Trophoblast cell (in vitro differentiated cells and primary cell): Measurements from ENCODE around the gene PLD2.

Experiments used
- DNase-seq, 2 donors: peaks; one replicate each; pipeline ENCODE4 v3.0.0-alpha.2; 2016
- H2AFZ ChIP-seq: 2 replicates; pipeline ENCODE4 v1.6.1; 2013; ENCODE audit warnings: low read length, moderate library complexity, mild to moderate bottlenecking; ENCODE audit not compliant: insufficient read depth, poor library complexity
- H2AK5ac ChIP-seq: 2 replicates; pipeline ENCODE4 v1.6.1; 2013; ENCODE audit warnings: mild to moderate bottlenecking, low read length
- H2BK120ac ChIP-seq: 2 replicates; pipeline ENCODE4 v1.6.1; 2013; ENCODE audit warnings: low read length, mild to moderate bottlenecking, moderate library complexity; ENCODE audit not compliant: insufficient read depth, poor library complexity
- H2BK12ac ChIP-seq: 2 replicates; pipeline ENCODE4 v1.6.1; 2013; ENCODE audit warnings: mild to moderate bottlenecking, low read length, moderate library complexity
- H2BK5ac ChIP-seq: 2 replicates; pipeline ENCODE4 v1.6.1; 2013; ENCODE audit warnings: low read length, low read depth, moderate library complexity, mild to moderate bottlenecking; ENCODE audit not compliant: poor library complexity
- H3K14ac ChIP-seq: 2 replicates; pipeline ENCODE4 v1.6.1; 2013; ENCODE audit warnings: mild to moderate bottlenecking, low read length
- H3K18ac ChIP-seq: 2 replicates; pipeline ENCODE4 v1.6.1; 2013; ENCODE audit warnings: mild to moderate bottlenecking, low read length
- H3K23ac ChIP-seq: 2 replicates; pipeline ENCODE4 v1.6.1; 2013; ENCODE audit warnings: low read length
- H3K27ac ChIP-seq: 2 replicates; pipeline ENCODE4 v1.5.1; 2013; ENCODE audit warnings: low read depth, mild to moderate bottlenecking, inconsistent platforms, low read length, moderate library complexity
- H3K27me3 ChIP-seq: 2 replicates; pipeline ENCODE4 v1.6.1; 2013; ENCODE audit warnings: inconsistent platforms, mild to moderate bottlenecking, low read length, moderate library complexity; ENCODE audit not compliant: insufficient read depth
- H3K36me3 ChIP-seq, 2 experiments: 1 replicate in 1 of 2; 2 replicates in 1 of 2; pipeline ENCODE4 v1.6.1; 2013; ENCODE audit warnings: low read length in 2 of 2, mild to moderate bottlenecking in 2 of 2, moderate library complexity in 1 of 2; ENCODE audit not compliant: insufficient read depth in 2 of 2, control insufficient read depth in 1 of 2
- H3K4ac ChIP-seq: 2 replicates; pipeline ENCODE4 v1.6.1; 2013; ENCODE audit warnings: low read depth, mild to moderate bottlenecking, low read length, moderate library complexity
- H3K4me1 ChIP-seq, 2 experiments: 1 replicate in 1 of 2; 2 replicates in 1 of 2; pipeline ENCODE4 v1.6.1; 2013; ENCODE audit warnings: low read length in 2 of 2, mild to moderate bottlenecking in 2 of 2, moderate library complexity in 1 of 2; ENCODE audit not compliant: insufficient read depth in 2 of 2, control insufficient read depth in 1 of 2
- H3K4me2 ChIP-seq: 2 replicates; pipeline ENCODE4 v1.6.1; 2013; ENCODE audit warnings: inconsistent platforms, mild to moderate bottlenecking, low read length, moderate library complexity
- H3K4me3 ChIP-seq: 2 replicates; pipeline ENCODE4 v1.5.1; 2013; ENCODE audit warnings: mild to moderate bottlenecking, low read depth, low read length, inconsistent platforms
- H3K79me1 ChIP-seq: one replicate; pipeline ENCODE4 v1.6.1; 2013; ENCODE audit warnings: low read length
- H3K79me2 ChIP-seq: 2 replicates; pipeline ENCODE4 v1.6.1; 2013; ENCODE audit warnings: low read length, mild to moderate bottlenecking; ENCODE audit not compliant: control insufficient read depth, insufficient read depth, poor library complexity
- H3K9ac ChIP-seq: 2 replicates; pipeline ENCODE4 v1.6.1; 2013; ENCODE audit warnings: mild to moderate bottlenecking, low read length
- H3K9me3 ChIP-seq: 2 replicates; pipeline ENCODE4 v1.6.1; 2013; ENCODE audit warnings: low read depth, mild to moderate bottlenecking, control low read depth, inconsistent platforms, low read length; ENCODE audit not compliant: insufficient read depth
- H4K12ac ChIP-seq: 2 replicates; pipeline ENCODE4 v1.6.1; 2013; ENCODE audit warnings: low read depth, mild to moderate bottlenecking, low read length, moderate library complexity
- H4K8ac ChIP-seq: 2 replicates; pipeline ENCODE4 v1.6.1; 2013; ENCODE audit warnings: low read depth, mild to moderate bottlenecking, low read length, moderate library complexity
- H4K91ac ChIP-seq: one replicate; pipeline ENCODE4 v1.6.1; 2013; ENCODE audit warnings: low read depth, mild to moderate bottlenecking, low read length, moderate library complexity
- WGBS: extraction: QIAGEN DNeasy Blood & Tissue Kit; methylation state at CpG from one replicate; pipeline ENCODE4 v1.1.7; 2013; ENCODE audit warnings: missing lambda C conversion rate; ENCODE audit not compliant: insufficient read length, insufficient coverage; ENCODE audit errors: extremely low coverage; 5-methylcytosine and 5-hydroxymethylcytosine counted together

PLD2 gene

GRCh38 chr17:4806456-4806776 lies 536 bp upstream of the PLD2 start:
- Histone ChIP-seq H2AK5ac (no peak overlapping the region), H3K36me3 (peaks cover 17 to 22% of the 10 kb centered on the region in 2 experiments), H2AFZ (peak overlapping the region; percentile 83), H2BK5ac (no peak overlapping the region), H3K4me3 (peak overlapping the region; percentile 91), H4K91ac (peak overlapping the region; percentile 85), H3K9me3 (peaks cover 2% of the 10 kb centered on the region), H4K12ac (peak overlapping the region; percentile 64), H3K79me2 (peaks cover 7% of the 10 kb centered on the region), H2BK12ac (no peak overlapping the region), H3K79me1 (peaks cover 10% of the 10 kb centered on the region), H3K23ac (no peak overlapping the region), H4K8ac (peak overlapping the region; percentile 83), H3K18ac (no peak overlapping the region), H3K4me1 (peaks cover 24 to 29% of the 10 kb centered on the region in 2 experiments), H3K27me3 (no peaks in the 10 kb centered on the region), H3K4me2 (peak overlapping the region; percentile 99), H3K14ac (peak overlapping the region; percentile 85), H3K4ac (no peak overlapping the region), H2BK120ac (peak overlapping the region; percentile 73), H3K9ac (peak overlapping the region; percentile 92), H3K27ac (no peak overlapping the region)
- DNase-seq = peak; percentile 90 to 93
- WGBS = no CpG with 5 or more reads among the region's 16 CpGs

GRCh38 chr17:4807605-4808377 lies 839 bp downstream of the PLD2 start:
- Histone ChIP-seq H4K91ac (peak overlapping the region; percentile 32), H2BK120ac (peak overlapping the region; percentile 29)
- no CpG with 5 or more reads among the region's 32 CpGs for WGBS

GRCh38 chr17:4808378-4808767 lies 1.4 kb downstream of the PLD2 start:
- no peak overlapping the region for H3K9ac ChIP-seq
- H3K27ac ChIP-seq = no peak overlapping the region
- peak overlapping the region; percentile 70 for H3K4ac ChIP-seq
- peak overlapping the region; percentile 13 for H3K18ac ChIP-seq
- peaks cover 20 to 22% of the 10 kb centered on the region in 2 experiments for H3K36me3 ChIP-seq
- peaks cover 26 to 29% of the 10 kb centered on the region in 2 experiments for H3K4me1 ChIP-seq
- H3K14ac ChIP-seq = no peak overlapping the region
- peak overlapping the region; percentile 66 for H3K4me2 ChIP-seq
- no peak for DNase-seq
- no peak overlapping the region for H4K91ac ChIP-seq
- H3K79me2 ChIP-seq = peaks cover 7% of the 10 kb centered on the region
- H3K23ac ChIP-seq = no peak overlapping the region
- H3K9me3 ChIP-seq = peaks cover 2% of the 10 kb centered on the region
- H3K27me3 ChIP-seq = no peaks in the 10 kb centered on the region
- H2BK5ac ChIP-seq = no peak overlapping the region
- peaks cover 10% of the 10 kb centered on the region for H3K79me1 ChIP-seq
- no peak overlapping the region for H4K12ac ChIP-seq
- H2BK120ac ChIP-seq = no peak overlapping the region
- H2BK12ac ChIP-seq = peak overlapping the region; percentile 33
- no peak overlapping the region for H4K8ac ChIP-seq
- H2AK5ac ChIP-seq = peak overlapping the region; percentile 27
- no peak overlapping the region for H3K4me3 ChIP-seq
- no peak overlapping the region for H2AFZ ChIP-seq
- WGBS = no CpG with 5 or more reads among the region's 6 CpGs

More at GRCh38 chr17:4807605-4808377, 839 bp downstream of the PLD2 start:
- H3K4ac ChIP-seq = peak overlapping the region; percentile 70
- H3K4me2 ChIP-seq = peak overlapping the region; percentile 66
- peaks cover 2% of the 10 kb centered on the region for H3K9me3 ChIP-seq
- H3K9ac ChIP-seq = peak overlapping the region; percentile 16
- peak overlapping the region; percentile 65 for H3K14ac ChIP-seq
- peaks cover 26 to 29% of the 10 kb centered on the region in 2 experiments for H3K4me1 ChIP-seq
- no peak overlapping the region for H3K23ac ChIP-seq
- H2BK5ac ChIP-seq = no peak overlapping the region
- H3K79me1 ChIP-seq = peaks cover 10% of the 10 kb centered on the region
- no peak overlapping the region for H2AFZ ChIP-seq
- peak overlapping the region; percentile 13 for H3K18ac ChIP-seq
- peaks cover 20 to 22% of the 10 kb centered on the region in 2 experiments for H3K36me3 ChIP-seq
- H3K4me3 ChIP-seq = peak overlapping the region; percentile 84
- peak overlapping the region; percentile 60 for H4K12ac ChIP-seq
- H4K8ac ChIP-seq = peak overlapping the region; percentile 59
- peak overlapping the region; percentile 39 for H2AK5ac ChIP-seq
- peak overlapping the region; percentile 33 for H2BK12ac ChIP-seq
- peak in 1 of 2 donors; percentile 7 for DNase-seq
- no peak overlapping the region for H3K27ac ChIP-seq
- H3K27me3 ChIP-seq = no peaks in the 10 kb centered on the region
- H3K79me2 ChIP-seq = peaks cover 7% of the 10 kb centered on the region

GRCh38 chr17:4810696-4811290 lies 3.8 kb downstream of the PLD2 start:
- no peak overlapping the region for H3K18ac ChIP-seq
- no peak overlapping the region for H3K9ac ChIP-seq
- H3K4me2 ChIP-seq = no peak overlapping the region
- H3K23ac ChIP-seq = no peak overlapping the region
- peaks cover 26 to 29% of the 10 kb centered on the region in 2 experiments for H3K4me1 ChIP-seq
- no peak overlapping the region for H2AK5ac ChIP-seq
- no peak overlapping the region for H2AFZ ChIP-seq
- H3K14ac ChIP-seq = no peak overlapping the region
- no peak overlapping the region for H3K27ac ChIP-seq
- H2BK120ac ChIP-seq = no peak overlapping the region
- H3K79me2 ChIP-seq = peaks cover 7% of the 10 kb centered on the region
- H3K4me3 ChIP-seq = no peak overlapping the region
- no peak overlapping the region for H4K12ac ChIP-seq
- DNase-seq = no peak
- no peak overlapping the region for H2BK5ac ChIP-seq
- no peaks in the 10 kb centered on the region for H3K27me3 ChIP-seq
- WGBS = no CpG with 5 or more reads among the region's 13 CpGs
- H2BK12ac ChIP-seq = no peak overlapping the region
- H3K79me1 ChIP-seq = peaks cover 10% of the 10 kb centered on the region
- no peak overlapping the region for H3K4ac ChIP-seq
- peaks cover 2% of the 10 kb centered on the region for H3K9me3 ChIP-seq
- H4K8ac ChIP-seq = no peak overlapping the region
- H3K36me3 ChIP-seq = peaks cover 34 to 37% of the 10 kb centered on the region in 2 experiments
- H4K91ac ChIP-seq = no peak overlapping the region
